GM18907 (cell line): Measurements from ENCODE around the gene ARPIN.
"Not testable (repeated sequence)": the region's sequence is repeated elsewhere in the genome, so short reads cannot be mapped to it uniquely, and the experiment has no call there.

Source experiments
- ATAC-seq: cut with Tn5 transposase; IDR thresholded peaks from one replicate; pipeline ENCODE4 v1.9.1; 2021; ENCODE audit warnings: mild to moderate bottlenecking, moderate library complexity; ENCODE audit not compliant: unreplicated experiment

Gene ARPIN

DNA sequence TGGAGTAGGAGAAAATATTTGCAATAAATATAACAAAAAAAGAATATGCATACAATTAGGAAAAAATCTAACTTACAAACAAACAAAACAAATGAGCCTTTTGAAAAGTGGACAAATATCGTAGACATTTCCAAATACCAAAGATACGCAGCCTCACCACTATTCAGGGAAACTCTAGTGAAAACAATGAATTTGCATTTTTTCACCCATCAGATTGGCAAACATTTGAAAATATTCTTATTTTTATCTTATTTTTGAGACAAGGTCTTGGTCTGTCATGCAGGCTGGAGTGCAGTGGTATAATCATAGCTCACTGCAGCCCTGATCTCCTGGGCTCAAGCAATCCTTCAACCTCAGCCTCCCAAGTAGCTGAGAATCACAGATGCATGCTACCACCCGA lies 34.4 kb downstream of the ARPIN start:
- no peak for ATAC-seq

DNA sequence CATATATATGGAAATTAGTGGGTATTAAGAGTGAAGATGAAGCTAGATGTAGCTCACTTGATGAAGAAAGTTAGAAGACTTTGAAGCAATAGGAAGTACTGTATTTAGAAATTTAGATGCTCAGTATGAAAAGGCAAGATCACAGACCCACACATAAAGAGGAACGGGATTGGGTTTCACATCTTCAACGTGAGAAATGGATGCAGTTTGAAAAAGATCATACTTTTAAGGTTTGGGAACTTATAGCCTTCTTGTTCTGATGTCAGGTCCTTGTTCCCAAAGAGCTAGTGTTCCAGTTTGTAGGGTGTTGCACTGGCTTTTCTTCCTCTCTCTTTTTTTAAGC lies 35.7 kb downstream of the ARPIN start:
- no peak for ATAC-seq

DNA sequence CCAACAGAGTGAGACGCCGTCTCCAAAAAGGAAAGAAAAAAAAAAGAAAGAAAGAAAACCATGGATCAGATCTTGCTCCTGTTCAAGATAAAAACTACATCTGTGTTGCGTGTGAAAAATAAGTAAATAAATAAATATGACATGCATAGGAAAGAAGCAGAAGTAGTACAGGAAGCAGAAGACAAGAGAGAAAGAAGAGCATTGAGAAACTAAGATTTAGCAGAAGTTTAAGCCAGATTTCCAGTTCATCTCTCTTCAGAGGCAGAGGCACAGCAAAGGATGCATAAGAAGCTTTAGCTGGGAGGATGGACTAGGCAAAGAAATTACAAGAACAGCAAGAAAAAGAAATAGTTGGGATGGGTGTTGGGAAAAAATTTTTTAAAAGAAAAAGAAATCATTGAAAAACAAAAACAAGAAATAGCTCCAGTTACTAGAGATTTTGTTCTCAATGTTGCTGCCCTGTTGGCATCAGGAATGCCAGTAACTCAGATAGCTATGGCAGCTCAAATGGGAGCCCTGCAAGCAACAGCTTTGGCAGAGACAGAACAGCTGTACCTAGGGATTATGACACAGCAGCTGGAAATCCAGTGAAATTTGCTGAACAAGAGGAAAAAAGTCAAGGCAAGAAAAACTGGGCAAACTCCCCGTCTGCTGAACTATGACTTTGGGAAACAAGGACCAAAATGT lies 36.2 kb downstream of the ARPIN start:
- no peak for ATAC-seq

GRCh38 chr15:89875741-89876140 lies 37.0 kb downstream of the ARPIN start:
- no peak for ATAC-seq

DNA sequence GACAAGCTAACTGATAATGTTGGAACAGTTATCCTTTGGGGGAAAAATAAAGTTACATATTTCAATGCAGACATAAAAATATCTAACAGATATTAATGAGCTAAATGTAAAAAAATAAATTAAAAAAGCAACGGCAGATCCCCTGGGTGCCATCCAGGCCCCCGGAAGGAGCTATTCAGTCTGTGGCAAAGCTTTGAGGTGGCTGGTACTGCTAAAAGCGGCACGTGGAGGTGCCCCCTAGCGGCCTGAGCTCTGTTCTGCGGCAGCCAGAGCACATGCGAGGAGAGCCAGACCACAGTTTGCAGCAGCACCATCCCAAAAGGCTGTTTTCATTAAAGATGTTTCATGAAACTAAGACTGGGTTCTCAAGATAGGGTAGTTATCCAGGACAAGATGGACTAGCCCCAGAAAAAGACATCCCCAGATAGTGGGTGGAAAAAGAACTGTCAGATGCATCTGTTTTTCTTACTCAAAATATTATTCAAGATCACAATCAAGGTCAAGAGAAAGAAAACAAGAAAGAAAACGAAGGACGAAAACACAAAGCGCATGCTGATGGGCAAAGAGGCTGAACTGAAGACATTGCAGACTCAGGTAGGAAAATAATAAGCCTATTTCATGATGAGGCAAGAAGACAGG lies 37.7 kb downstream of the ARPIN start:
- peak; percentile 69 for ATAC-seq

DNA sequence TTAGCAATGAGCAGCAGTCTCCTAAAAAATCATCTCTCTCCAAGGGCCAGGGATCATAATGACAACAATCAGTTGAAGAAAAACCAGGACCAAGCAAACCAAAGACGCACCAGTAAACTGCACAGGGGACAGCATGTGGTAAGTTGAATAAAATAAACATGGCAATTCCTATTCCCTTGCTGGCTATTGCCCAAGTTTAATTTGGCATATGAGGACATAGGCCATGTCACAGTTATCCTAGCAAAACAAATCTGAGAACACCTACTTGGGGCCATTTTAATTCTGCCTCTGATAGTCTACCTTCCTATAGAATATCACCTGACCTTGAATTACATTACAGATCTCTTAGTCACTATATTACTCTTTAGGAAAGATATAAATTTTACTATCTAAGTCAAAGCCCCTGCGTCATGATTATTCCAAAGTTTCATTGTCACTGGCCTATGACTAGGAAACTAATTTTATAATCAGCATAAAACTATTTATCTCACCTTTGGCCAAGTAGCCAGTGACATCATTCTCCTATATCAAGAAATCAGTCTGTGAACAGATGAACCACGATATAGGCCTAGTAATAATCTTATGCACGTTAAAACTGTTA lies 42.0 kb downstream of the ARPIN start:
- ATAC-seq = no peak

DNA sequence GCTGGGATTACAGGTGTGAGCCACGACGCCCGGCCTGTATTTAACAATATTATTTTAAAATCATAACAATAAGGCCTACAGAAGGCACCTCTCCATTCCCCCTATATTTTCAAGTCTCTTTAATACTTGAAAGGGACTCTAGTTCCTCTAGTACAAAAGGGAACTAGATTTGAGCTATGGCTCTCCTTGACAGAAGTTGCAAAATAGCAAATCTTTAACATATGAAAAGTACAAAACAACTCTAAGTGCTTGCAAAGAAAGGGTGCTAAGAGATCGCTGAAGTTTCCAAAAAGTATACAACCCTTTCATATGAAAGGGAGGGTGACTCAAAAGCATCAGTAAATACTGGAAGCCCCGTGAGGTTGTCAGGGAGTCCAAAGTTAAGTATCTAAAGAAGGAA lies 42.7 kb downstream of the ARPIN start:
- no peak for ATAC-seq

DNA sequence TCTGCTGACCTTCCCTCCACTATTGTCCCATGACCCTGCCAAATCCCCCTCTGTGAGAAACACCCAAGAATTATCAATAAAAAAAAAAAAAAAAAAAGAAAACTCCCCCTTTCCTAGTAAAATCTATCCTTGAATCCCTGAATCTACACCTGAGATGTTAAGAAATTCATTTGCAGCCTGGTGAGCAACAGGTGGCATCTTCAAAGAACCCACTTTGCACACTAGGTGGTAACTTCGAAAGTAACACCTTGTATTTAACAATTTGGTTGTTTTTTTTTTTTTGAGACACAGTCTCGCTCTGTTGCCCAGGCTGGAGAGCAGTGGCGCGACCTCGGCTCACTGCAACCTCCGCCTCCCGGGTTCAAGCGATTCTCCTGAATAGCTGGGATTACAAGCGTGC lies 43.3 kb downstream of the ARPIN start:
- not testable (repeated sequence) for ATAC-seq

GRCh38 chr15:89864958-89865739 lies 47.6 kb downstream of the ARPIN start:
- no peak for ATAC-seq

DNA sequence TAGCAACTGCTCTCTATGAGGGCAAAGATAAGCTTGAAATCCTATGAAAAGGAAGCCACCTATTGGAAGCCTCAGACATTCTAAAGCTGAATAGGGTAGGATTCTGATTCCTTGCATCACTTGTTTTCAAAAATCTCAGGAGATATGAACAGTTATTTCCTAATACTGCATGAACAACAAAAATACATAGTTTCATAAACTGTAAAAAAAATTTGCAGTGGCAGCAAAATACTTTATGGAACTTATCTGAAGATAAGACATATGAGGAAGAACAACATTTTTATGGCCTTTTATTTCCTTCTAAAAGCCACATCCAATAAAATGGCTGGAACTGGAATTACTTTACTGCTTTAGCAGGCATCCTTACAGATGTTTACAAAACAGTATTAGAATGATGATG lies 48.8 kb downstream of the ARPIN start:
- ATAC-seq = no peak

DNA sequence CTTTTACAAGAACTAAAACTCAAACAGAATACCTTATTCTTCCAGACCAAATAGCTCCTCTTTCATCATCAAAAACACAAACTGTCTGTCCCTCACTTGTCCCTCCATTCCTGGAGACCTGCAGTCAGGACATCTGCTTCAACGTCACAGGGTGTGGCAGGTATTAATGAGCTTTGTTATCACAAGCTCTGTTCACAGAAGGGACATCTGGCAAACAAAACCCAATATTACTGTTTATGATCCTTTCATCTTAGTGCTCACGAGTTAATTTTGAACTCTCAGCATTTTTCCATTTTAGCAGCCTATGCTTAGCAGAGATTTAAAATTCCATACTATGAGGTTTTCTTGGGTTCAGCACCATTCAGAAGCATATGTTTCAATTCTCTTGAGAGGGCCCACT lies 51.9 kb downstream of the ARPIN start:
- no peak for ATAC-seq

- no peak for ATAC-seq
Observed at GRCh38 chr15:89860431-89860830, 52.3 kb downstream of the ARPIN start.

DNA sequence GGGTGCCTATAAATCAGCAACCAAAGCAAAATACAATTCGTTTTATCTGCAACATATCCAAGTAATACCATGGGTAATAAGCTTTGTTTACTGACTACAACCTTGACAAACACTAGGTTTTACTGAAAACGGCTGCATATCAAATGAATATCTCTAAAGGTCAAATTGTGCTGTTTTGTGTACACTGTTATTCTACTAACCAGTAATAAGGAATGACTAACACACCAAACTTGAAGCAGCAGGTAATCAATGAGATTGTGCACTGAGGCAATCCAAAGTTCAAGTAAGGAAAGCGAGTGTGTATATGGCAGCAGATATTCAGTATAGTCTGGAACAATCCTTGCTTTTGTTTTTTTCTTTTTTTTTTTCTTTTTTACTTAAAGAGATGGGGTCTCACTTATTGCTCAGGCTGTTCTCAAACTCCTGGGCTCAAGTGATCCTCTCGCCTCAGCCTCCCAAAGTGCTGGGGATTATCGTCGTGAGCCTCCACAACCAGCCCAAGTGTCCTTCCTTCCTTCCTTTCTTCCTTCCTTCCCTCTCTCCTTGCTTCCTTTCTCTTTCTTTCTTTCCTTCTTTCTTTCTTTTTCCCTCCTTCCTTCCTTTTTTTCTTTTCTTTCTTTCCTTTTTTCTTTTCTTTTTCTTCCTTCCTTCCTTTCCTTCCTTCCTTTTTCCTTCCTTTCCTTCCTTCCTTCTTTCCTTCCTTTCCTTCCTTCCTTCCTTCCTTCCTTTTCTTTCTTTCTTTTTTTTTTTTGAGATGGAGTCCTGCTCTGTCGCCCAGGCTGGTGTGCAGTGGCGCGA lies 53.9 kb downstream of the ARPIN start:
- ATAC-seq = no peak

DNA sequence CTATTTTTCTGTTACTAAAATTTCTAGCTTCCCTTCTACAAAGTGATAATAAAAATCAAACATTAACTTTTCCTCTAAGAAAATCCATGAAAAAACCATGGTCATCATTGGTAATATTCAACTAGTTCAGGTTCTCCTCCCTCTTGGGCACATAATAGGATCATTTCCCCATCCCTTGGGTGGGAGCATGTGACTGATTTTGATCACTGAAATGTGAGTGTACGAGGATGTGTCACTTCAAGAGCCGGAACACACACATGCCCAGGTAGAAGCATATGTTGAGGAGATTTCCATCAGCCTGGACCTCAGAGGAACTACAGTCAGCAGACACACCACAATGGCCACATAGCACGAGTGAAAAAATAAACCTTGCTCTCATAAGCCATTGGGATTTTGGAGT lies 55.1 kb downstream of the ARPIN start:
- ATAC-seq = no peak

GRCh38 chr15:89855948-89856347 lies 56.8 kb downstream of the ARPIN start:
- ATAC-seq = no peak

- not testable (repeated sequence) for ATAC-seq
Observed at GRCh38 chr15:89854863-89855262, 57.9 kb downstream of the ARPIN start.

- ATAC-seq = no peak
Observed at GRCh38 chr15:89852342-89852995, 60.3 kb downstream of the ARPIN start.

GRCh38 chr15:89851673-89852341 lies 60.9 kb downstream of the ARPIN start:
- ATAC-seq = no peak

DNA sequence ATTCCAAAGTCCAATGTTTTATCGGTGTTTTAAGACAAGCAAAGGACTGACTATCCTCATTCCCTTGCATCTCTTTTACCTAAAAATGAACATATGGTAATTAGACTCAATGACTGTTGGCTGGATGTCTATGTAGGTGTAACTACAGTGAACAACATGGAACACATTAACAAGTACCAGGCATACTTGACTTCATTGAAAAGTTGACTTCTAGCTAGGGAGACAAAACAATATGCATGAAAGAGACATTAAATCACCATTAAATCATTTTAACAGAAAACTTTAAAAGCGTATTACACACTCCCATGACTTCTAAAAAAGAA lies 63.8 kb downstream of the ARPIN start:
- no peak for ATAC-seq

DNA sequence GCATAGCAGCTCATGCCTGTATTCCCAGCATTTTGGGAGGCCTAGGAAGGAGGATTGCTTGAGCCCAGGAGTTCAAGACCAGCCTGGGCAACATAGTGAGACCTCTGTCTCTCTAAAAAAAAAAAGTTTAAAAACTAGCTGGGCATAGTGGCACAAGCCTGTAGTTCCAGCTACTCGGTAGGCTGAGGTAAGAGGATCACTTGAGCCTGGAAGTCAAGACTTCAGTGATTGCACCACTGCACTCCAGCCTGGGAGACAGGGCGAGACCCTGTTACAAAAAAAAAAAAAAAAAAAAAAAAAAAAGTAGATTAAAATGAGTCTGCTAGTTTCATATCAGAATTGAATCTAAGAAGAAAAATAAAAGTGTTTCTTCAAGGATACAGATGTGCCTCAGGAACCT lies 65.7 kb downstream of the ARPIN start:
- ATAC-seq = no peak
